Measurements from ENCODE around the gene IQCE.

GRCh38 chr7:2624293-2624886 lies 65.6 kb downstream of the IQCE start:
- TF ChIP-seq, protein P1, sequence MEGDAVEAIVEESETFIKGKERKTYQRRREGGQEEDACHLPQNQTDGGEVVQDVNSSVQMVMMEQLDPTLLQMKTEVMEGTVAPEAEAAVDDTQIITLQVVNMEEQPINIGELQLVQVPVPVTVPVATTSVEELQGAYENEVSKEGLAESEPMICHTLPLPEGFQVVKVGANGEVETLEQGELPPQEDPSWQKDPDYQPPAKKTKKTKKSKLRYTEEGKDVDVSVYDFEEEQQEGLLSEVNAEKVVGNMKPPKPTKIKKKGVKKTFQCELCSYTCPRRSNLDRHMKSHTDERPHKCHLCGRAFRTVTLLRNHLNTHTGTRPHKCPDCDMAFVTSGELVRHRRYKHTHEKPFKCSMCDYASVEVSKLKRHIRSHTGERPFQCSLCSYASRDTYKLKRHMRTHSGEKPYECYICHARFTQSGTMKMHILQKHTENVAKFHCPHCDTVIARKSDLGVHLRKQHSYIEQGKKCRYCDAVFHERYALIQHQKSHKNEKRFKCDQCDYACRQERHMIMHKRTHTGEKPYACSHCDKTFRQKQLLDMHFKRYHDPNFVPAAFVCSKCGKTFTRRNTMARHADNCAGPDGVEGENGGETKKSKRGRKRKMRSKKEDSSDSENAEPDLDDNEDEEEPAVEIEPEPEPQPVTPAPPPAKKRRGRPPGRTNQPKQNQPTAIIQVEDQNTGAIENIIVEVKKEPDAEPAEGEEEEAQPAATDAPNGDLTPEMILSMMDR (IDR thresholded peaks at IDR 0.05): no peak
- no peak for TF ChIP-seq POLR2AphosphoS5 (IDR thresholded peaks at IDR 0.05; ENCODE audit: low read depth, low read length)
- TF ChIP-seq REST (IDR thresholded peaks at IDR 0.05; ENCODE audit: insufficient read depth in 1 of 2, low read depth in 2 of 2, low read length in 1 of 2): no peak
